ENCODE data around the gene DNASE1L3. TPM values are rescaled to one million over a fixed set of nuclear protein-coding genes. Genes with fewer than 3 reads are reported as not detected.
A peak's percentile ranks its signal among the peaks of the same experiment; 100 is the strongest.
"Not testable (repeated sequence)": the region's sequence is repeated elsewhere in the genome, so short reads cannot be mapped to it uniquely, and the experiment has no call there.

Gene DNASE1L3
- total and polyA plus RNA-seq, 5 experiments from 2014 or later, result 0.66 TPM; not detected in 4

DNA sequence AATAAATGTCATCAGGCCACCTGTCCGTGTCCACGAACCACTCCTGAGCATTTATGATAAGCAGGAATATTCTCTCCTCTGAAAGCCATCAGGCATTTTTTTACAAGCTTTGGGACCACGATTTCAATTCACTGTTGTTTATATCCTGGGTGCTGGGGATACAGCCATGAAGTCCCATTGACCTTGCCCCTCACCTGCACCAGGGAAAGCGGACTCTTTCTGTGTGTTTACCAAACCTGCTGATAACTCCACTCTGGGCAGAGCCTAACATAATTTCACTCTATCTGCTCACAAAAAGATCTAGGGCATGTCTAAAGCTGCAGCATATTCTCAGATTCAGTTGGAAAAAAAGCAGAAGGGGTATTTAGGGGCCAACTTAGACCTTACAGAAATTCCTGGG lies 4.8 kb downstream of the DNASE1L3 start:
- no peak for DNase-seq
- H3K27ac Mint-ChIP-seq, result no peak overlapping the region
- H3K9me3 Mint-ChIP-seq, result peaks cover 0 to 16% (median 4%) of the 10 kb centered on the region in 9 donors
- peaks cover 0 to 11% (median 11%) of the 10 kb centered on the region in 3 donors for H3K36me3 Mint-ChIP-seq
- no peak overlapping the region for H3K4me3 Mint-ChIP-seq
- POLR2A ChIA-PET, result no interaction called here
- peaks cover 2 to 11% (median 8%) of the 10 kb centered on the region in 5 donors for H3K27me3 Mint-ChIP-seq
- peaks cover under 1 to 26% (median 5%) of the 10 kb centered on the region in 4 donors for H3K4me1 Mint-ChIP-seq
- no peak for ATAC-seq

DNA sequence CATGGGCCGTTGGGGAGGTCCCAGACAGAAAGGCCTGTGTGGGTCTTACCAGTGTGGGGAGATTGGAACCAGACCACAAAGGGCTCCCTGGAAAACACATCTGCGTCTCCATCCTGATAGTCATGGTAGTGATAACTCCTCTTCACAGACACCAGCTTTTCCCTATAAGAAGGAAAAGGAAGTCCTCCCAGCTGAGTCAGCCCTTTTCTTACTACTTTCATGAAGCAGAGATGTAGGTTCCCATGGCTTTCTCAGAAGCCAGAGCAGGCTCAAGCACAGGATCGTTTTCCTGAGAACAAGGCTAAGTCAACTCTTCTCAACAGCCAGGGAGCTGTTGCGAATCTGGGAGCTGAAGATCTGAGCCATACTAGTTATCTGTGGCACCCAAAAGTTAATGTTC lies 6.1 kb downstream of the DNASE1L3 start:
- Mint-ChIP-seq H3K9me3 (peaks cover 0 to 21% (median 4%) of the 10 kb centered on the region in 9 donors), H3K27ac (no peak overlapping the region), H3K4me3 (no peak overlapping the region), H3K36me3 (peaks cover 0 to 11% (median 11%) of the 10 kb centered on the region in 3 donors), H3K27me3 (peaks cover 0 to 12% (median 5%) of the 10 kb centered on the region in 5 donors), H3K4me1 (peaks cover 2 to 36% (median 9%) of the 10 kb centered on the region in 4 donors)
- DNase-seq (no peak), ATAC-seq (no peak)
- POLR2A ChIA-PET, result interaction anchor here (0.6 kb wide), 1 partner anchor 1121 kb away, joined by 3 read pairs; no protein-coding TSS in a partner anchor

DNA sequence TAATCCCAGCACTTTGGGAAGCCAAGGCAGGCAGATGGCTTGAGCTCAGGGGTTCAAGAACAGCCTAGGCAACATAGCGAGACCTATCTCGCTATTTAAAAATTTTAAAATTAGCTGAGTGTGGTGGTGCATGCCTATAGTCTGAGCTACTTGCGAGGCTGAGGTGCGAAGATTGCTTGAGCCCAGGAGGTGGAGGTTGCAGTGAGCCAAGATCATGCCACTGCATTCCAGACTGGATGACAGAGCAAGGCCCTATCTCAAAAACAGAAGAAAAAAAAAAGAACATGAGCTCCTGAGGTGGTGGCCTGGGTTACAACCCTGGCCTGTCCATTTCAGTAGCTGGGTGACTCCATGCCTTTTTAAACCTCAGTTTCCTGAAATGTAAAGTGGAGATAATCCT lies 7.2 kb downstream of the DNASE1L3 start:
- H3K36me3 Mint-ChIP-seq, result peaks cover 0 to 11% (median 11%) of the 10 kb centered on the region in 3 donors
- H3K27me3 Mint-ChIP-seq, result peaks cover 0 to 10% (median 4%) of the 10 kb centered on the region in 5 donors
- POLR2A ChIA-PET, result no interaction called here
- no peak overlapping the region for H3K27ac Mint-ChIP-seq
- ATAC-seq, result no peak
- H3K9me3 Mint-ChIP-seq, result peaks cover 0 to 21% (median 4%) of the 10 kb centered on the region in 9 donors
- no peak overlapping the region for H3K4me3 Mint-ChIP-seq
- DNase-seq, result no peak
- peaks cover 2 to 44% (median 9%) of the 10 kb centered on the region in 4 donors for H3K4me1 Mint-ChIP-seq

DNA sequence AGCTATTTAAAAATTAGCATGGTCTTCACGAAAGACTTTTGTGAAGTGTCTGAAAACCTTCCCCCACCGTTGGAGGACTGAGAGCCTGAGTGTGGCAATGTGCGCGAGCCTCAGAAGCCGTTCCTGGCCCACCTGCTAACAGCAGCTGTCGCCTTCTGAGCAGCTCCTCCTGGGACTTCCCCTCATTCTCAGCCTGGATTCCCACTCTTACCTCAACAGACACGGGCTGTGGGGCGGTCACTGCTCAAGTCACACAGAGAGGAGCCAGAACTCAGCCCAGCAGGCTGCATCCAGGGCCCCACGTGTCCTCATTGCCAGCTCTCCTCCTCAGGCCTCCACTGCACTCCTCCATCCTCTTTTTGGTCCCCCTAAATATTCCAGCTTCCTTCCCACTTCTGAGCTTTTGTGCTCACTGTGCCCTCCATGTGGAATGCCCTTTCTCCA lies 7.8 kb downstream of the DNASE1L3 start:
- H3K27ac Mint-ChIP-seq, result no peak overlapping the region
- POLR2A ChIA-PET, result no interaction called here

DNA sequence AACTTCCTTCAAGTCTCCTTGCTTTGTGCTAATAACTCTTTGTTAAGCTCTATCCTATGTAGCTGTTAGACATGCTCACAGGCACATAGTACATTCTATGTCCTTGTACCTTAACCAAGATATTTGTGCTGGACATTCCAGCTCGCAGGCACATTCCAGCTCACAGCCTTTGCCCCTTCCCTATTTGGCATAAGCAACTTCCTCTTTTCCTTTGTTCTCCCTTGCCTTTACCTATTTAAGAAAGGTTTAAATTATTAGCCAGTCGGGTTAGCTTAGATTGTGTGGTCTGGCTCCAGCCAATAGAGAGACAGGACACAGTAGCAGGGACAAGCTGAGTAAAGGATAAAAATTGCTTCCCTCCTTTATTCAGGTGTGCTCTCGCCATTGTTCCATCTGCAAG lies 9.3 kb downstream of the DNASE1L3 start:
- H3K27me3 Mint-ChIP-seq, result not testable (repeated sequence)

More for the DNA sequence above, 7.8 kb downstream of the DNASE1L3 start:
- H3K9me3 Mint-ChIP-seq, result peaks cover 0 to 21% (median 4%) of the 10 kb centered on the region in 9 donors
- H3K4me3 Mint-ChIP-seq, result peak overlapping the region in 1 of 10 donors; percentile 18
- no peak for DNase-seq
- no peak for ATAC-seq
- H3K27me3 Mint-ChIP-seq, result peaks cover 0 to 10% (median 4%) of the 10 kb centered on the region in 5 donors
- H3K36me3 Mint-ChIP-seq, result peaks cover 0 to 11% (median 11%) of the 10 kb centered on the region in 3 donors
- peaks cover 2 to 49% (median 9%) of the 10 kb centered on the region in 4 donors for H3K4me1 Mint-ChIP-seq

DNA sequence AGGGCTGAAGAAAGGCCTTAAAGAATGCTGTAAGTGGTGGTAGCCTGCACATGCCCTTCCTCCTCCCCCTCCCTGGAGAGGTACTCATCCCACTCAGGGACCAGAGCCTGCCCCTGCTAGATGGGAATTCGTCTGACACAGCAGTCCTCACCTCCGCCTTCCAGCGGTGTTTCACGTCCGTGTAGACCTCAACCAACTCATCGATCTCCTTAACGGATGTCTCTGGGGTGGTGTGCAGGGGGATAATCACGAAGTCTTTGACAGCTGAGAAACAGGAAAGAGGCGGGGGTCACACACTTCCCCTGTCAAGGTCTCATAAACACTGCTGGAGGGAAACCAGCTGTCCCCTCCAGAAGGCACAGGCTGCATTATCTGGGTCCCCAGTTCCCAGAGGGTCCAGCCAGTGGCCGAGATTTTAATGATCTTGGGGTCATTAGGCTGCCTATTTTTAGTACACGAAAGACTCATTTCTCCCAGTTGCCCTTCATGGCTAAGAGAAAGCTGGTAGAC lies 9.9 kb downstream of the DNASE1L3 start:
- DNase-seq (no peak), ATAC-seq (no peak)
- H3K36me3 Mint-ChIP-seq, result peaks cover 0 to 11% (median 11%) of the 10 kb centered on the region in 3 donors
- POLR2A ChIA-PET, result no interaction called here
- H3K9me3 Mint-ChIP-seq, result peaks cover 0 to 21% (median 4%) of the 10 kb centered on the region in 9 donors
- peak overlapping the region in 2 of 10 donors; percentile 9 to 31 for H3K4me3 Mint-ChIP-seq
- peak overlapping the region in 1 of 10 donors; percentile 41 for H3K27ac Mint-ChIP-seq
- peaks cover 2 to 49% (median 9%) of the 10 kb centered on the region in 4 donors for H3K4me1 Mint-ChIP-seq
- H3K27me3 Mint-ChIP-seq, result peaks cover 0 to 10% (median 4%) of the 10 kb centered on the region in 5 donors

More for the DNA sequence above, 9.3 kb downstream of the DNASE1L3 start:
- H3K27ac Mint-ChIP-seq, DNase-seq, ATAC-seq, POLR2A ChIA-PET, H3K4me3 Mint-ChIP-seq: not testable (repeated sequence)
- H3K4me1 Mint-ChIP-seq, result peaks cover 2 to 51% (median 9%) of the 10 kb centered on the region in 4 donors
- H3K9me3 Mint-ChIP-seq, result peaks cover 0 to 21% (median 4%) of the 10 kb centered on the region in 9 donors
- peaks cover 0 to 11% (median 11%) of the 10 kb centered on the region in 3 donors for H3K36me3 Mint-ChIP-seq

DNA sequence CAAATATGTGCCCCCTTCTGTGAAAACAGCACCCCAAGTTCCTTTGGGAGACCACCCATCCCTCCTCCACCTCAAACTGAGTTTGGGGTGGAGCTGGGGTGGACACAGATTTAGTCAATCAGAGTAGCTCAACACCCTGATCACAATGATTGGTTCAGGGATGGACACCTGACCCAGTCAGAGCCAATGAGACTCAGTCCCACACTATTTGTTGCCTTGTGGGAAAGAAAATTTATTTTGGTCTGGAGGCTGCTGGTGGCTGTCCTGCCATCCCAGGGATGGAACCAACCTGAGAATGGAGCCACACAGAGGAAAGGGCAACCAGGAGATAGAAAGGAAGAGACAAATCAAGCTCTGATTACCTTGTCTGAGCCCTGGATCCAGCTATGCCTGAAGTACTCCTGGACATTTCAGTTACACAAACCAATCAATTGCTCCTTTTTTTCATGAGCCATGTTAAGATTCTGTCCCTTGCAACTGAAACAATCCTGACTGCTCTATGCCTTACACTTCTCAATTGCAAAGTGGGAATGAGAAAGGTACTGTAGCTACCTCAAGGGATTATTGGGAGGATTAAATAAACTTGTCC lies 10.6 kb downstream of the DNASE1L3 start:
- Mint-ChIP-seq H3K36me3 (peaks cover 0 to 11% (median 11%) of the 10 kb centered on the region in 3 donors), H3K4me1 (peaks cover 2 to 49% (median 9%) of the 10 kb centered on the region in 4 donors), H3K27me3 (peaks cover 0 to 10% (median 4%) of the 10 kb centered on the region in 5 donors), H3K27ac (no peak overlapping the region), H3K4me3 (no peak overlapping the region), H3K9me3 (peaks cover 0 to 21% (median 4%) of the 10 kb centered on the region in 9 donors)
- POLR2A ChIA-PET, result no interaction called here
- ATAC-seq (no peak), DNase-seq (no peak)

DNA sequence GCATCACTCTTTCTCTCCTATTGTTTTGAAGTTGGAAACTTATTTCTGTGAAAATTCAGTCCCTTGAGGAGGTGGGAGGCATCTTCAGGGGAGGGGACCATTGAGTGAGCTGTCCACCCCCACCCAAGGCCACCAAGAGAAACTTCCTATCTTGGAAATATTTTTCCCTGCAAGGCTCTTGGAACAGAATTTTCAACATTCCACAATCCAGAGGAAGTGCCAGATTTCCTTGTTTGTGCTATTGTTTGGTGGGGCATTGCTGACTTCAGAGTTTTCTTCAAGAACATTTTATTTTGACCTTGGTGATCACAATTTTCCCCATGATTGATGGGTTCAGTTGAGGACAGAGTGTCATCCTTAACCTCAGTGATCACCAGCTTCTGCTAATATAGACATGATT lies 12.0 kb downstream of the DNASE1L3 start:
- Mint-ChIP-seq H3K27ac (peak overlapping the region in 1 of 10 donors; percentile 34), H3K36me3 (peaks cover 0 to 11% (median 11%) of the 10 kb centered on the region in 3 donors), H3K4me3 (no peak overlapping the region), H3K9me3 (peaks cover 0 to 21% (median 4%) of the 10 kb centered on the region in 9 donors), H3K27me3 (peaks cover 0 to 10% (median 4%) of the 10 kb centered on the region in 5 donors), H3K4me1 (peaks cover 2 to 49% (median 9%) of the 10 kb centered on the region in 4 donors)
- no peak for ATAC-seq
- DNase-seq, result no peak
- POLR2A ChIA-PET, result no interaction called here

DNA sequence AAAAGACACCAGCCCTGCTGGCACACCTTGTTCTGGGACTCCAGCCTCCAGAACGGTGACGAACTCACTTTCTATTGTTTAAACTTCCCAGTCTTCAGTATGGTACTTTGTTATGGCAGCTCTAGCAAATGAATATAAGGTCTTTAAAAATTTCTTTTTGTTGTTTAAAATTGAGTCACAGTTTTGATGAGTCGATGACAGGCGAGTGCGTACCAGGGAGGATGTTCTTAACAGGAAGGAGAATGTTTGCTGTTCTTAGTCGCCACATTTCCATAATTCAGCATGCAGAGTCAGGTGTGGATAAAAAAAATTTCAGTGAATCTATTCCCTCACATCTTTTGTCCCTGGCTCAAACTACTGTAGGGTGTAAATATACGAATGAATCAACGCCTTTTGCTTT lies 12.4 kb downstream of the DNASE1L3 start:
- peaks cover 2 to 7% (median 4%) of the 10 kb centered on the region in 5 donors for H3K27me3 Mint-ChIP-seq

DNA sequence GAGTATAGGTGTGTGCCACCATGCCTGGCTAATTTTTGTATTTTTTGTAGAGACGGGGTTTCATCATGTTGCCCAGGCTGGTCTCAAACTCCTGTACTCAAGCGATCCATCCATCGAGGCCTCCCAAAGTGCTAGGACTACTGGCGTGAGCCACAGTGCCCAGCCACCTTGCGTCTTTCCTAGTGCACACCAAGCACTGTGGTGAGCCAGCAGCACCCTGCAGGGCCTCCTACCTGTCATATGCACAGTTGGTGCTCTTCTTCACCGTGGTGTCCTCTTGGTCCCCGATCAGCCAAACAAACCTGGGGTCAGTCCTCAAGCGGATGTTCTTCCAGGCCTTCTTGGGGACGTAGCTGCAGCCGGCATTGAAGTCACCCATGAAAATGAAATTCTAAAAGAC lies 13.2 kb downstream of the DNASE1L3 start:
- Mint-ChIP-seq H3K4me1 (peaks cover 0 to 42% (median 9%) of the 10 kb centered on the region in 4 donors), H3K4me3 (no peak overlapping the region), H3K9me3 (peaks cover 0 to 15% (median 4%) of the 10 kb centered on the region in 9 donors), H3K27me3 (peaks cover 0 to 2% (median 0%) of the 10 kb centered on the region in 5 donors), H3K27ac (no peak overlapping the region), H3K36me3 (peaks cover 0 to 6% (median 5%) of the 10 kb centered on the region in 3 donors)
- POLR2A ChIA-PET, result no interaction called here
- no peak for DNase-seq
- no peak for ATAC-seq

More for the DNA sequence above, 12.4 kb downstream of the DNASE1L3 start:
- POLR2A ChIA-PET, result no interaction called here
- H3K9me3 Mint-ChIP-seq, result peaks cover 0 to 21% (median 4%) of the 10 kb centered on the region in 9 donors
- DNase-seq (no peak), ATAC-seq (no peak)
- peaks cover 0 to 11% (median 10%) of the 10 kb centered on the region in 3 donors for H3K36me3 Mint-ChIP-seq
- no peak overlapping the region for H3K4me3 Mint-ChIP-seq
- H3K27ac Mint-ChIP-seq, result peak overlapping the region in 1 of 10 donors; percentile 34
- H3K4me1 Mint-ChIP-seq, result peaks cover 2 to 49% (median 9%) of the 10 kb centered on the region in 4 donors

DNA sequence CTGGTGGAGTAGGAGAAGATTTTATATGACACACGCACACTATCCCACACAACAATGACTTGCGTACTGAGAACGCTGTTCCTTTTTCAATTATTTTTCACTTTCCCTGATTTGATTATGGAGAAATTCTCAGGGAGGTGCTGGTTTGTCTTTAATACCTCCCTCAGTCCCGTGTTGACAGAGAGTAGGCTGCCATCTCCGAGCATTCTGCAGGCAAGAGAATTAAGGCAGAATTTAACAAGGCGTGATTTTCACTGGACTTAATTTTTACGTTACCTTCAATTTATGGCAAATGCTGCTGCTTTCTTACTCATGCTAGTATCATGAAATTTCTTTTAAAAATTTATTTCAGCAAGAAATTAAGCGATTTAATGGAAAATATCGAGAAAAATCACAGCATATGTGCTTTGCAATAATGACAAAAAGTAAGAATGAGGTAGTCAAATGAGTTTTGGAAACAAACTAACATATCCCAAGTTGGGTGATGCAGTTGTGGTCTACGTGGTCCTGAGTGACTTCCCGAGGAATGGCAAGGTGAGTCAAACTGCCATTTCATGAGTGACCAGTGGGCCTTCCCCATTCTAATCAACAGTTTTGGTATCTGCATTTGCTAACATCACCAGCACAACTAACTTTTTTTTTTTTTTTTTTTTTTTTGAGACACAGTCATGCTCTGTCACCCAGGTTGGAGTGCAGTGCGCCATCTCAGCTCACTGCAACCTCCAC lies 16.9 kb downstream of the DNASE1L3 start:
- Mint-ChIP-seq H3K27me3 (peaks cover 0 to 2% (median 0%) of the 10 kb centered on the region in 5 donors), H3K27ac (no peak overlapping the region), H3K4me1 (peaks cover 0 to 14% (median 0%) of the 10 kb centered on the region in 4 donors), H3K9me3 (no peaks in the 10 kb centered on the region), H3K4me3 (no peak overlapping the region), H3K36me3 (no peaks in the 10 kb centered on the region)
- POLR2A ChIA-PET, result no interaction called here
- DNase-seq (no peak), ATAC-seq (no peak)

DNA sequence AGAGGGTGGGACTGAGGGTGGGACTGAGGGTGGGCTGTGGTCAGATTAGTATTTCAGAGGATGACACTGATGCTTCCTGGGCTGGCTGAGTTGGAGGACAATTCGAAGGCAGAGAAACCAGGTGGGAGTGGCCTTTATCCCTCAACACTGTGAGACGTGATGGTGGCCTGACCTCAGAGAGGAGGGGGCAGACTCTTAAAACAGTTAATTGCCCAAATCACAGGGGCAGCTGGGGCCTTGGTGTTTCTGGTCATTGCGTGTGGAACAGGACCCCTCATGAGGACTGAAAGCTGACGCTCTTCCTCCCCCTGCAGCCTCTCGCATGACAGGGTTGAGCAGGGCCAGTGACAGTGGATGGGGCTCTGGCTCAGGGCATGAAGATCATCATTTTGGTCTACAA lies 18.7 kb downstream of the DNASE1L3 start:
- no peaks in the 10 kb centered on the region for H3K9me3 Mint-ChIP-seq

More for the DNA sequence above, 18.7 kb downstream of the DNASE1L3 start:
- DNase-seq (no peak), ATAC-seq (no peak)
- no peak overlapping the region for H3K4me3 Mint-ChIP-seq
- POLR2A ChIA-PET, result no interaction called here
- H3K27ac Mint-ChIP-seq, result no peak overlapping the region
- no peaks in the 10 kb centered on the region for H3K36me3 Mint-ChIP-seq
- peaks cover 0 to 2% (median 0%) of the 10 kb centered on the region in 5 donors for H3K27me3 Mint-ChIP-seq
- peaks cover 0 to 8% (median 0%) of the 10 kb centered on the region in 4 donors for H3K4me1 Mint-ChIP-seq

Measured in naive thymus-derived CD8-positive, alpha-beta T cell (primary cell).